Nephron progenitor cell (in vitro differentiated cells): ENCODE measurements around the gene MSL3B.

Experiments used
- DNase-seq: peaks from one replicate; pipeline ENCODE4 v3.0.0; 2021
- H3K27ac Mint-ChIP-seq: 2 replicates; pipeline ENCODE4 v1.8.0; 2021; ENCODE audit warnings: mild to moderate bottlenecking, moderate library complexity, mixed read lengths
- H3K27me3 Mint-ChIP-seq: 2 replicates; pipeline ENCODE4 v1.8.0; 2021; ENCODE audit warnings: mild to moderate bottlenecking, low read depth, mixed read lengths; ENCODE audit not compliant: poor library complexity
- H3K36me3 Mint-ChIP-seq: 2 replicates; pipeline ENCODE4 v1.8.0; 2021; ENCODE audit warnings: low read depth, mixed read lengths
- H3K4me1 Mint-ChIP-seq: 2 replicates; pipeline ENCODE4 v1.8.0; 2021; ENCODE audit warnings: mixed read lengths
- H3K4me3 Mint-ChIP-seq: 2 replicates; pipeline ENCODE4 v1.8.0; 2021; ENCODE audit warnings: mild to moderate bottlenecking, moderate library complexity, mixed read lengths
- H3K9me3 Mint-ChIP-seq: 2 replicates; pipeline ENCODE4 v1.8.0; 2021; ENCODE audit warnings: mild to moderate bottlenecking, moderate library complexity, mixed read lengths
- TF ChIP-seq, protein P1 (sequence below): fragments of 200-600 bp; sonication (generic); IDR thresholded peaks from 2 replicates; pipeline ENCODE4 v1.5.0; 2021; ENCODE audit warnings: antibody characterized with exemption

Gene MSL3B

DNA sequence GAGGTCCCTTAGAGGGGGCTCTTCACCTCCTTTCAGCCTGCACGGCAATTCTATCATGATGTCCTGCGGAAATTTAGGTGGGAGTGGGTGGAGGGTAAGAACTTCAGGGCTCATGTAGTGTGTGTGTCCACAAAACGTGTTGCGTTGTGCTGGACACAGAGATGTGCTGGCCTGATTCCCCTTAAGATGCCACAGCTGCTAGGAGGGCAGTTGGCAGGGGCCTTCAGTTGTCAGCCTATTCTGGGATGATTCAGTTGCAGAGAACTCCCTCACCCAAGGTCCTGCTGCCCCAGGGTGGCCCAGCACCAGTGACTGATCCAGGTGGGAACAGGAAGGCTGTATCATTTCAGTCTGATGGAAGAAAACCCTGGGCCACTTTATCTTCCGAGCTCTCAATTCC is 12.8 kb downstream of the MSL3B start:
- TF ChIP-seq, protein P1, sequence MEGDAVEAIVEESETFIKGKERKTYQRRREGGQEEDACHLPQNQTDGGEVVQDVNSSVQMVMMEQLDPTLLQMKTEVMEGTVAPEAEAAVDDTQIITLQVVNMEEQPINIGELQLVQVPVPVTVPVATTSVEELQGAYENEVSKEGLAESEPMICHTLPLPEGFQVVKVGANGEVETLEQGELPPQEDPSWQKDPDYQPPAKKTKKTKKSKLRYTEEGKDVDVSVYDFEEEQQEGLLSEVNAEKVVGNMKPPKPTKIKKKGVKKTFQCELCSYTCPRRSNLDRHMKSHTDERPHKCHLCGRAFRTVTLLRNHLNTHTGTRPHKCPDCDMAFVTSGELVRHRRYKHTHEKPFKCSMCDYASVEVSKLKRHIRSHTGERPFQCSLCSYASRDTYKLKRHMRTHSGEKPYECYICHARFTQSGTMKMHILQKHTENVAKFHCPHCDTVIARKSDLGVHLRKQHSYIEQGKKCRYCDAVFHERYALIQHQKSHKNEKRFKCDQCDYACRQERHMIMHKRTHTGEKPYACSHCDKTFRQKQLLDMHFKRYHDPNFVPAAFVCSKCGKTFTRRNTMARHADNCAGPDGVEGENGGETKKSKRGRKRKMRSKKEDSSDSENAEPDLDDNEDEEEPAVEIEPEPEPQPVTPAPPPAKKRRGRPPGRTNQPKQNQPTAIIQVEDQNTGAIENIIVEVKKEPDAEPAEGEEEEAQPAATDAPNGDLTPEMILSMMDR, result no peak
- Mint-ChIP-seq H3K36me3 (peaks cover 9% of the 10 kb centered on the region), H3K27me3 (peaks cover 3% of the 10 kb centered on the region), H3K9me3 (no peaks in the 10 kb centered on the region), H3K4me1 (peaks cover 40% of the 10 kb centered on the region), H3K27ac (no peak overlapping the region), H3K4me3 (peak overlapping the region; percentile 98)
- no peak for DNase-seq

DNA sequence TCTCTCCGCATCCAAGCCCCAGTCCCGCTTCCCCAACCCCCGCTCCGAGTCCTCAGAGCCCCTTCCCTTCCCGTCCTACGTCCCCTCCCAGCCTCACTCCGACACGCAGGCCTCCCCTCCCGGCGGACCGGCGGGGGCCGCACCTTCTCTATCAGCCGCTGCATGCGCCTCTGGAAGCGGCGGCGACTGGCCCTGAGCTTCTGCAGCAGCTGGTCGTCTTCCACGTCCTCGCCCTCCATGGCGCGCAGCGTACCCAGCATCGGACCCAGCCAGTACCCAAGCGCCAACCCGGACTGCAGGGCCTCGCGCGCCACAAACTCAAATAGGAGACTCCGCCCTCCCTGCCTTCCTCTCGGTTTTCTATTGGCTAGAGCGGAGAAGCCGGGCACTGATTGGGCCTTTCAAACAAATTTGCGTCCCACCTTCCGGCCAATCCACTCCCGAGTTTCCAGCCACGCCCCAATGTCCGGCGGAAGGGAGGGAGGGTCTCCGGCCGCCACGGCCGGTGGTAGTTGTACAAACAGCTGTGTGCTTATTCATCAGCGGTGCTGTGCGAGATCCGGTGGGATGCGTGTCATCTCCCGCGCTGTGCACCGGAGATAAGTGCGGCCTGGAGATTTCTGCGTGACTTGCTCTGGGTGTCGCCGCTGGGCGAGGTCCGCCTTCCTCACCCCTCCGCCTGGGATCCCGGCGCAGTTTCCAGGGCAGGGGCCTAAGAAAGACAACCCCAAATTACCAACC is 13.8 kb downstream of the MSL3B start, which contains the start of gene HJURP:
Gene HJURP (minus strand): TSS at position 295 of the 741 bp plus-strand sequence. CDS start 35 bp downstream, at position 260.
- Mint-ChIP-seq H3K9me3 (no peaks in the 10 kb centered on the region), H3K4me3 (peak within 1 kb of the TSS; percentile 98), H3K27ac (peak within 1 kb of the TSS; percentile 96), H3K36me3 (peaks cover 18% of the 10 kb centered on the region), H3K27me3 (peaks cover 3% of the 10 kb centered on the region), H3K4me1 (peaks cover 40% of the 10 kb centered on the region)
- TF ChIP-seq, protein P1, result no peak
- peak; percentile 92 for DNase-seq

DNA sequence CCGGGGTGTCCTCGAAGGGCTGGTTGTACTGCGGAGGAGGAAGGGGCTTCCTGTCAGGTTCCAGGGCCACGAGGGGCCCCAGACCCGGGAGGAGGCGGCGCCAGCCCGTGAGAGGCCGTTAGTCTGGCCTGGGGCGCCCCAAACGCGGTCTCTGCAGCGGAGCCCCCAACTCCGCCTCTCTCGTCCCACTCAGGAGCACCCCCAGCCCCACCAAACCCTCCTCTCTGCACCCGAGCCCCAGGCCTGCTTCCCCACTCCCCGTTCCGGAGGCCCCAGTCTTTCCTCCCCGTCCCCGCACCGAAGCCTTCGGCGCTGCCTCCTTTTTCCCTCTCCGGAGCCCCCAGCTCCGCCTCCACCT is 14.3 kb downstream of the MSL3B start:
- H3K27ac Mint-ChIP-seq, result peak overlapping the region; percentile 59
- DNase-seq, result no peak
- peak overlapping the region; percentile 98 for H3K4me3 Mint-ChIP-seq
- peaks cover 23% of the 10 kb centered on the region for H3K36me3 Mint-ChIP-seq
- peaks cover 3% of the 10 kb centered on the region for H3K27me3 Mint-ChIP-seq
- H3K9me3 Mint-ChIP-seq, result no peaks in the 10 kb centered on the region
- TF ChIP-seq, protein P1, result no peak
- peaks cover 40% of the 10 kb centered on the region for H3K4me1 Mint-ChIP-seq

DNA sequence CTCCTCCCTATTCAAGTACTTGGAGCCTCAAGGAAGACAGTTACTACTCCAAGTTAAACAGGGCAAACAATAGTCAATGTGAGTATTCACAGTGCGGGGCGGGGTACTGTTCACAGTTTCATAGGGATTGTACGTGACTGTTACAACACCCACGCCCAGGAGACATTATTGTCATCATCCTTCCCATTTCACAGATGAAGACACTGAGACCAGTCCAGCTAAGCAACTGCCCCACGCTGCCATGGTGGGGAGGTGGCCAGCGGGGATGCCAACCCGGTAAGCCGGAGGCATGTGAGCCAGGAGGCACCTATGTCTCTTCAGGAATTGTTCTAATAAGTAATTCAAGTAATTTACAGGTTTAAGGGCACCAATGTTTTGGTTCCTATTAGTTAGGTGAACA is 14.8 kb downstream of the MSL3B start:
- Mint-ChIP-seq H3K4me3 (peak overlapping the region; percentile 98), H3K9me3 (no peaks in the 10 kb centered on the region), H3K27me3 (peaks cover 3% of the 10 kb centered on the region), H3K36me3 (peaks cover 28% of the 10 kb centered on the region), H3K27ac (no peak overlapping the region), H3K4me1 (peaks cover 40% of the 10 kb centered on the region)
- DNase-seq, result no peak
- TF ChIP-seq, protein P1, result no peak

DNA sequence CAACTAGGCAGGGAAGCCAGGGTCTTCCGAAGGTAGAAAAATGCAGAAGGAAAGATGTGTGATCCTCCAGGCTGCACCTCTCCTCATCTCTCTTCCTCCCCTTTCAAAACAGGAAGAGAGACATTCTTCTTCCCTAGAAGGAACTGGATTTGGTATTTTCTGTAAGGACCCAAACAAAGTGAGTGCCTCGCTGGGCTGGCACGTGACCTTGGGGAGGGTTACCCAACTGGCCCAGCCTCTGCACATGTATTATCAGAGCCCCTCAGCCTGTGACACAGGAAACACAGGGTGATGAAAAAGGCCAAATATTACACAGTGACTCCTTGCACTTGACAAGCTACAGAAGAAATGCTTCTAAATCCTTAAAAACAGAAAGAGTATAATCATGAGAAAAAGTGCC is 16.1 kb downstream of the MSL3B start:
- H3K4me3 Mint-ChIP-seq, result peak overlapping the region; percentile 98
- peaks cover 3% of the 10 kb centered on the region for H3K27me3 Mint-ChIP-seq
- no peak for DNase-seq
- peaks cover 34% of the 10 kb centered on the region for H3K36me3 Mint-ChIP-seq
- H3K27ac Mint-ChIP-seq, result peak overlapping the region; percentile 74
- TF ChIP-seq, protein P1, result no peak
- peaks cover 40% of the 10 kb centered on the region for H3K4me1 Mint-ChIP-seq
- no peaks in the 10 kb centered on the region for H3K9me3 Mint-ChIP-seq

DNA sequence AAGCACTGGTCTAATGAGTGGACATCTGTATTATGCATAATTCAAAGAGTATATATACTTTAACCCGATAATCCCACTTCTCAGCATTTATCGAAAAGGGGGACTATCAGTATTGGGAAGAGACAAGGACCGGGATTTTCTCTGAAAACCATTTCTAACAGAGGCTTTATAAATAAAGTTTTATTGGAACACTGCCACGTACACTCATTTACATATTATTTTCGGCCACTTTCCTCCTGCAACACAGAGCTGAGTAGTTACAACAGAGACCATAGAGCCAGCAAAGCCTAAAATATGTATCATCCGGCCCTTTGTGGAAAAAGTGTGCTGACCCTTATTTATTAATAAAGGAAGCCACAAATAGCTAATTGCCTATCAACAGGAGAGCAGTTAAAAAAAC is 17.0 kb downstream of the MSL3B start:
- Mint-ChIP-seq H3K4me3 (peak overlapping the region; percentile 74), H3K27ac (no peak overlapping the region), H3K36me3 (peaks cover 41% of the 10 kb centered on the region), H3K4me1 (peaks cover 40% of the 10 kb centered on the region), H3K9me3 (no peaks in the 10 kb centered on the region), H3K27me3 (peaks cover 3% of the 10 kb centered on the region)
- no peak for DNase-seq
- TF ChIP-seq, protein P1, result no peak
